ENCODE results near the gene TPBG. TPM values are rescaled to one million over a fixed set of nuclear protein-coding genes. Genes with fewer than 3 reads are reported as not detected.

TPBG gene
- total RNA-seq, 1 experiment from 2014 or later: 43.0 TPM

DNA sequence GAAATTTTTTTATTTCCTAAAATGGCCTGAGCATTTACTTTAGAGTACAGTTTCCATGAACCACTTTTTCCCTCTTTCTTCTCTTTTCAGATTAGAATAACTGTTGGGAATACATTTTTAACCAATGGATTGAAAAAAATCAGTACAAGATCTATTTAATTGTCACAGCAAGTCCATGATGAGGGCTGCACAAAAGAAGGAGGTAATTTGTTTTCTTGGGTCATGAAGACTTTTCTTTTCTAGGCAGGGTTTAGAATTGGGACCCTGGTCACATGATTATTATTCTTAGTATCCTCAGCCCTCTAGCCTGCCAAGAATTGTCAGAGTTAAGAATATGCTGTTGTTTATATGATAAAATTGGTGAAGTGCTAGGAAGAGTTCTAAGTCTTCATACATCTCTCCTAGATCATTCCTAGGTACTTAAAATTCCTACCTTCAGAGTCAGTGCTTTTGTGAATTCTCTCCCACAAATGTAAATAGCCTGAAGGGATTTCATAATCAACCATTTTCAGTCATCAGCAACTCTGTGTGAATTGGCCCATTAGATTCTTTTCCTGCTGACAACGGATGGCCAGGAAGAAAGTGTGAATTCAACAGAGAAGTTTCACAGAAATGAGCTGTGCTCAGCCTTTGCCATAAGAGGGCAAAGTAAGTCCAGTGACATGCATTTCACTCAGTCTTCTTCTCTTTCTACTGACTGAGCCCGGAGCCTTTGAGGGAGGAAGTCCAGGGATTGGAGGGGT, 32.4 kb upstream of the TPBG start:
- intact Hi-C loops (cut with micrococcal nuclease): loop anchor here (1.0 to 10.0 kb wide), 4 partner anchors 60 to 726 kb away; no protein-coding TSS in a partner anchor
- TF ChIP-seq, protein P1, sequence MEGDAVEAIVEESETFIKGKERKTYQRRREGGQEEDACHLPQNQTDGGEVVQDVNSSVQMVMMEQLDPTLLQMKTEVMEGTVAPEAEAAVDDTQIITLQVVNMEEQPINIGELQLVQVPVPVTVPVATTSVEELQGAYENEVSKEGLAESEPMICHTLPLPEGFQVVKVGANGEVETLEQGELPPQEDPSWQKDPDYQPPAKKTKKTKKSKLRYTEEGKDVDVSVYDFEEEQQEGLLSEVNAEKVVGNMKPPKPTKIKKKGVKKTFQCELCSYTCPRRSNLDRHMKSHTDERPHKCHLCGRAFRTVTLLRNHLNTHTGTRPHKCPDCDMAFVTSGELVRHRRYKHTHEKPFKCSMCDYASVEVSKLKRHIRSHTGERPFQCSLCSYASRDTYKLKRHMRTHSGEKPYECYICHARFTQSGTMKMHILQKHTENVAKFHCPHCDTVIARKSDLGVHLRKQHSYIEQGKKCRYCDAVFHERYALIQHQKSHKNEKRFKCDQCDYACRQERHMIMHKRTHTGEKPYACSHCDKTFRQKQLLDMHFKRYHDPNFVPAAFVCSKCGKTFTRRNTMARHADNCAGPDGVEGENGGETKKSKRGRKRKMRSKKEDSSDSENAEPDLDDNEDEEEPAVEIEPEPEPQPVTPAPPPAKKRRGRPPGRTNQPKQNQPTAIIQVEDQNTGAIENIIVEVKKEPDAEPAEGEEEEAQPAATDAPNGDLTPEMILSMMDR (conservative IDR thresholded peaks at IDR 0.05; ENCODE audit: low read depth, low read length): peak; percentile 55
- TF ChIP-seq EZH2 (IDR thresholded peaks at IDR 0.05; ENCODE audit: low read length, unreplicated experiment): no peak
- CTCF ChIA-PET: interaction anchor here (0.6 to 1.0 kb wide), 5 partner anchors 32 to 735 kb away, joined by 3 to 5 read pairs (median 3); partner anchors contain the start of gene UBE3D
- POLR2A ChIA-PET (ENCODE audit: unreplicated experiment): no interaction called here
- Histone ChIP-seq H3K4me2 (ENCODE audit: low read length) (peak overlapping the region; percentile 69), H3K9me2 (replicated peaks; ENCODE audit: low read length) (no peaks in the 10 kb centered on the region), H3K4me1 (ENCODE audit: insufficient read depth, low read length) (peaks cover 14% of the 10 kb centered on the region), H3K27me3 (ENCODE audit: low read length) (no peaks in the 10 kb centered on the region), H2AFZ (ENCODE audit: low read length) (peak overlapping the region; percentile 66), H3K27ac (ENCODE audit: low read length) (no peak overlapping the region), H3K9ac (ENCODE audit: low read length) (no peak overlapping the region), H3F3A (ENCODE audit: low read length, unreplicated experiment) (no peaks in the 10 kb centered on the region), H3K4me3 (ENCODE audit: low read length) (no peak overlapping the region), H3K79me2 (ENCODE audit: low read length) (no peaks in the 10 kb centered on the region), H3K36me3 (ENCODE audit: low read depth, low read length) (no peaks in the 10 kb centered on the region), H3K9me3 (ENCODE audit: low read length) (no peaks in the 10 kb centered on the region), H4K20me1 (ENCODE audit: low read length) (no peaks in the 10 kb centered on the region)
- BruUV-seq (replicated peaks): no TSS peak
- ATAC-seq (peak; percentile 90), DNase-seq (peak; percentile 79)

DNA sequence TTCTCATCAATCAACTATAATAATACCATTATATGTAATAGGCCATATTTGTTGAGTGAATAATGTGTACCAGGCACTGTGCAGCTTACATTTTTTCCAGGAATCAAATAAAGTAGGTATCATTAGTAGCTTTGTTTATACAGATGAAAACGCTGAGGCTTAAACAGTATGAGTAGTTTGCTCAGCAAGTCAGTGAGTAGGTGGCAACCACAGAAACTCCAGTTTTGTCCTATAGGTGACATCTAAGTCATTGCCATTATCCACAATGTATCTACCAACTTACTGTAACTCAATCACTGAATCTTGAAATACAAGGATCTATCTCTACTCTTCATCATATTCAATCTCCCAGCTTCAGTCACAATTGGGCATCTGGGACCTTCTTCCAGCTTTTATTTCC, 29.8 kb upstream of the TPBG start:
- CTCF ChIA-PET: no interaction called here

DNA sequence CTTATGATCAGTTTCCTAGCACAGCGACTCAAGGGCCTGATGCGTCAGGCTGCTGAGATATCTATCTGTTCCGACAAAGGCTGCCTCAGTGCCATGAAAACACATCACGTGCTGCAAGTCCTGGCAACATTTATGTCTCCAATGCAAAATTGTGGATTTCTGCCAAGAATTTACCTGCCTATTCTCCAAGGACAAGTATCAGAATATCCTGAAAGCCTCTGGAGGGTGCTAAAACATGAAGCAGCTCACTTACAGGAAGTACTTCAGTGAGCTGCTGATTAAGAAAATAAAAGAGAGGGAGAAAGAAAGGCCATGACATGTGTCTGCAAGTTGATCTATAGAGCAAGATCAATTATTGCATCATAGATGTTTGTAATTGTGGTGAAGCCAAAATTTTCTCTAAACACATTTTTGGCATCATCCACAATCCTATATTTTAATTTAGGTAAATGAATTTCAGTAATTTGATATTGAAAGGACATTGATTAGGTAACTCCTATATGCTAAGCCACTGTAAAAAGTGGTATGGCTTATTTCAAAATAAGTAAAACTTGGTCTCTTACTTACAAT, 25.8 kb upstream of the TPBG start:
- no peak overlapping the region for H2AFZ ChIP-seq (ENCODE audit: low read length)
- no peak overlapping the region for H3K9ac ChIP-seq (ENCODE audit: low read length)
- H4K20me1 ChIP-seq (ENCODE audit: low read length): no peaks in the 10 kb centered on the region
- DNase-seq: peak; percentile 27
- intact Hi-C loops (cut with micrococcal nuclease): loop anchor here (10.0 kb wide), 1 partner anchor 197 kb away; no protein-coding TSS in a partner anchor
- no peaks in the 10 kb centered on the region for H3K27me3 ChIP-seq (ENCODE audit: low read length)
- H3K27ac ChIP-seq (ENCODE audit: low read length): no peak overlapping the region
- ATAC-seq: no peak
- H3K79me2 ChIP-seq (ENCODE audit: low read length): no peaks in the 10 kb centered on the region
- no peaks in the 10 kb centered on the region for H3K36me3 ChIP-seq (ENCODE audit: low read depth, low read length)
- ChIA-PET CTCF (no interaction called here), POLR2A (ENCODE audit: unreplicated experiment) (interaction anchor here (0.7 kb wide), 1 partner anchor 79 kb away, joined by 4 read pairs; no protein-coding TSS in a partner anchor)
- no peaks in the 10 kb centered on the region for H3F3A ChIP-seq (ENCODE audit: low read length, unreplicated experiment)
- no peak overlapping the region for H3K4me3 ChIP-seq (ENCODE audit: low read length)
- no peaks in the 10 kb centered on the region for H3K9me3 ChIP-seq (ENCODE audit: low read length)
- H3K4me1 ChIP-seq (ENCODE audit: insufficient read depth, low read length): no peaks in the 10 kb centered on the region
- TF ChIP-seq EZH2phosphoT487 (IDR thresholded peaks at IDR 0.05; ENCODE audit: borderline replicate concordance, low read length) (no peak), EZH2 (IDR thresholded peaks at IDR 0.05; ENCODE audit: low read length, unreplicated experiment) (no peak)
- TF ChIP-seq, protein P1 (conservative IDR thresholded peaks at IDR 0.05; ENCODE audit: low read depth, low read length): no peak
- BruUV-seq (replicated peaks): no TSS peak
- no peak overlapping the region for H3K4me2 ChIP-seq (ENCODE audit: low read length)
- H3K9me2 ChIP-seq (replicated peaks; ENCODE audit: low read length): no peaks in the 10 kb centered on the region

More for the DNA sequence above, 29.8 kb upstream of the TPBG start:
- Histone ChIP-seq H3K4me1 (ENCODE audit: insufficient read depth, low read length) (peaks cover 14% of the 10 kb centered on the region), H3K36me3 (ENCODE audit: low read depth, low read length) (no peaks in the 10 kb centered on the region), H3K27me3 (ENCODE audit: low read length) (no peaks in the 10 kb centered on the region), H3K79me2 (ENCODE audit: low read length) (no peaks in the 10 kb centered on the region), H3F3A (ENCODE audit: low read length, unreplicated experiment) (no peaks in the 10 kb centered on the region), H3K9ac (ENCODE audit: low read length) (no peak overlapping the region), H3K9me2 (replicated peaks; ENCODE audit: low read length) (no peaks in the 10 kb centered on the region), H3K4me3 (ENCODE audit: low read length) (no peak overlapping the region), H4K20me1 (ENCODE audit: low read length) (no peaks in the 10 kb centered on the region), H3K9me3 (ENCODE audit: low read length) (no peaks in the 10 kb centered on the region), H2AFZ (ENCODE audit: low read length) (no peak overlapping the region), H3K4me2 (ENCODE audit: low read length) (no peak overlapping the region), H3K27ac (ENCODE audit: low read length) (no peak overlapping the region)
- ATAC-seq: no peak
- TF ChIP-seq EZH2phosphoT487 (IDR thresholded peaks at IDR 0.05; ENCODE audit: borderline replicate concordance, low read length): no peak
- TF ChIP-seq EZH2 (IDR thresholded peaks at IDR 0.05; ENCODE audit: low read length, unreplicated experiment): no peak
- DNase-seq: no peak
- intact Hi-C loops (cut with micrococcal nuclease): loop anchor here (10.0 kb wide), 1 partner anchor 201 kb away; no protein-coding TSS in a partner anchor
- POLR2A ChIA-PET (ENCODE audit: unreplicated experiment): no interaction called here
- BruUV-seq (replicated peaks): no TSS peak
